ENCODE results near the gene RAB29. TPM values are rescaled to one million over a fixed set of nuclear protein-coding genes. Genes with fewer than 3 reads are reported as not detected.

The RAB29 gene
- total and polyA plus RNA-seq, 2 donors, result 11.3 to 18.8 TPM

GRCh38 chr1:205774198-205775014, 876 bp downstream of the RAB29 start:
- Histone ChIP-seq H3K4me1 (ENCODE audit: control insufficient read depth in 2 of 2, insufficient read depth in 2 of 2, low read length in 2 of 2) (peaks cover 6 to 25% of the 10 kb centered on the region in 2 donors), H3K9me3 (ENCODE audit: control insufficient read depth in 2 of 2, insufficient read depth in 1 of 2, low read length in 1 of 2) (no peaks in the 10 kb centered on the region), H3K4me3 (ENCODE audit: low read length in 2 of 2) (peak overlapping the region; percentile 57 to 73), H3K27me3 (ENCODE audit: control insufficient read depth in 2 of 2, insufficient read depth in 1 of 2, low read length in 1 of 2) (peaks cover 11 to 20% of the 10 kb centered on the region in 2 donors), H3K36me3 (ENCODE audit: control insufficient read depth in 2 of 2, insufficient read depth in 2 of 2, low read length in 1 of 2) (peaks cover 0 to 6% of the 10 kb centered on the region in 2 donors), H3K27ac (ENCODE audit: low read depth in 1 of 2, low read length in 1 of 2) (peak overlapping the region in 1 of 2 donors; percentile 64)
- WGBS, result 10% methylated on average over 36 of the region's 36 CpGs
- DNase-seq (ENCODE audit: low read depth in 6 of 9, low spot score in 9 of 9), result peak in 4 of 9 donors; percentile 19 to 41 (median 22)

- Histone ChIP-seq H3K36me3 (ENCODE audit: control insufficient read depth in 2 of 2, insufficient read depth in 2 of 2, low read length in 1 of 2) (peaks cover 0 to 6% of the 10 kb centered on the region in 2 donors), H3K4me3 (ENCODE audit: low read length in 2 of 2) (no peak overlapping the region), H3K27ac (ENCODE audit: low read depth in 1 of 2, low read length in 1 of 2) (no peak overlapping the region), H3K4me1 (ENCODE audit: control insufficient read depth in 2 of 2, insufficient read depth in 2 of 2, low read length in 2 of 2) (peaks cover 6 to 25% of the 10 kb centered on the region in 2 donors), H3K27me3 (ENCODE audit: control insufficient read depth in 2 of 2, insufficient read depth in 1 of 2, low read length in 1 of 2) (peaks cover 11 to 20% of the 10 kb centered on the region in 2 donors), H3K9me3 (ENCODE audit: control insufficient read depth in 2 of 2, insufficient read depth in 1 of 2, low read length in 1 of 2) (no peaks in the 10 kb centered on the region)
- DNase-seq (ENCODE audit: low read depth in 6 of 9, low spot score in 9 of 9), result peak in 1 of 9 donors; percentile 9
- WGBS, result 93% methylated on average over 2 of the region's 2 CpGs
Measured at GRCh38 chr1:205772607-205773032, 2.7 kb downstream of the RAB29 start.

GRCh38 chr1:205770618-205771017, 4.7 kb downstream of the RAB29 start:
- Histone ChIP-seq H3K4me3 (ENCODE audit: low read length in 2 of 2) (no peak overlapping the region), H3K4me1 (ENCODE audit: control insufficient read depth in 2 of 2, insufficient read depth in 2 of 2, low read length in 2 of 2) (peaks cover 6 to 24% of the 10 kb centered on the region in 2 donors), H3K27me3 (ENCODE audit: control insufficient read depth in 2 of 2, insufficient read depth in 1 of 2, low read length in 1 of 2) (peaks cover 11 to 20% of the 10 kb centered on the region in 2 donors), H3K9me3 (ENCODE audit: control insufficient read depth in 2 of 2, insufficient read depth in 1 of 2, low read length in 1 of 2) (no peaks in the 10 kb centered on the region), H3K27ac (ENCODE audit: low read depth in 1 of 2, low read length in 1 of 2) (no peak overlapping the region), H3K36me3 (ENCODE audit: control insufficient read depth in 2 of 2, insufficient read depth in 2 of 2, low read length in 1 of 2) (peaks cover 0 to 6% of the 10 kb centered on the region in 2 donors)
- no peak for DNase-seq (ENCODE audit: low read depth in 6 of 9, low spot score in 9 of 9)
- 98% methylated on average over 4 of the region's 4 CpGs for WGBS

- Histone ChIP-seq H3K27ac (ENCODE audit: low read depth in 1 of 2, low read length in 1 of 2) (no peak overlapping the region), H3K4me3 (ENCODE audit: low read length in 2 of 2) (no peak overlapping the region), H3K9me3 (ENCODE audit: control insufficient read depth in 2 of 2, insufficient read depth in 1 of 2, low read length in 1 of 2) (no peaks in the 10 kb centered on the region), H3K27me3 (ENCODE audit: control insufficient read depth in 2 of 2, insufficient read depth in 1 of 2, low read length in 1 of 2) (peaks cover 11 to 16% of the 10 kb centered on the region in 2 donors), H3K36me3 (ENCODE audit: control insufficient read depth in 2 of 2, insufficient read depth in 2 of 2, low read length in 1 of 2) (peaks cover 0 to 6% of the 10 kb centered on the region in 2 donors), H3K4me1 (ENCODE audit: control insufficient read depth in 2 of 2, insufficient read depth in 2 of 2, low read length in 2 of 2) (peaks cover 4 to 17% of the 10 kb centered on the region in 2 donors)
- DNase-seq (ENCODE audit: low read depth in 6 of 9, low spot score in 9 of 9), result no peak
- WGBS, result 95% methylated on average over 8 of the region's 8 CpGs
Measured at GRCh38 chr1:205769641-205770365, 5.5 kb downstream of the RAB29 start.

- 92% methylated on average over 3 of the region's 3 CpGs for WGBS
Measured at GRCh38 chr1:205767248-205767647, 8.0 kb downstream of the RAB29 start.

GRCh38 chr1:205766570-205766969, 8.7 kb downstream of the RAB29 start:
- peaks cover 0 to 4% of the 10 kb centered on the region in 2 donors for H3K4me1 ChIP-seq (ENCODE audit: control insufficient read depth in 2 of 2, insufficient read depth in 2 of 2, low read length in 2 of 2)
- H3K27ac ChIP-seq (ENCODE audit: low read depth in 1 of 2, low read length in 1 of 2), result no peak overlapping the region
- no peaks in the 10 kb centered on the region for H3K9me3 ChIP-seq (ENCODE audit: control insufficient read depth in 2 of 2, insufficient read depth in 1 of 2, low read length in 1 of 2)
- no peaks in the 10 kb centered on the region for H3K27me3 ChIP-seq (ENCODE audit: control insufficient read depth in 2 of 2, insufficient read depth in 1 of 2, low read length in 1 of 2)
- no peak overlapping the region for H3K4me3 ChIP-seq (ENCODE audit: low read length in 2 of 2)
- DNase-seq (ENCODE audit: low read depth in 6 of 9, low spot score in 9 of 9), result no peak
- peaks cover 0 to 6% of the 10 kb centered on the region in 2 donors for H3K36me3 ChIP-seq (ENCODE audit: control insufficient read depth in 2 of 2, insufficient read depth in 2 of 2, low read length in 1 of 2)
- WGBS, result 62% methylated on average over 3 of the region's 3 CpGs

More at GRCh38 chr1:205767248-205767647, 8.0 kb downstream of the RAB29 start:
- H3K27me3 ChIP-seq (ENCODE audit: control insufficient read depth in 2 of 2, insufficient read depth in 1 of 2, low read length in 1 of 2), result peaks cover 0 to under 1% of the 10 kb centered on the region in 2 donors
- no peak for DNase-seq (ENCODE audit: low read depth in 6 of 9, low spot score in 9 of 9)
- no peak overlapping the region for H3K27ac ChIP-seq (ENCODE audit: low read depth in 1 of 2, low read length in 1 of 2)
- peaks cover 0 to 6% of the 10 kb centered on the region in 2 donors for H3K36me3 ChIP-seq (ENCODE audit: control insufficient read depth in 2 of 2, insufficient read depth in 2 of 2, low read length in 1 of 2)
- no peak overlapping the region for H3K4me3 ChIP-seq (ENCODE audit: low read length in 2 of 2)
- no peaks in the 10 kb centered on the region for H3K9me3 ChIP-seq (ENCODE audit: control insufficient read depth in 2 of 2, insufficient read depth in 1 of 2, low read length in 1 of 2)
- peaks cover 0 to 7% of the 10 kb centered on the region in 2 donors for H3K4me1 ChIP-seq (ENCODE audit: control insufficient read depth in 2 of 2, insufficient read depth in 2 of 2, low read length in 2 of 2)

GRCh38 chr1:205766038-205766437, 9.2 kb downstream of the RAB29 start:
- H3K4me3 ChIP-seq (ENCODE audit: low read length in 2 of 2), result no peak overlapping the region
- H3K27ac ChIP-seq (ENCODE audit: low read depth in 1 of 2, low read length in 1 of 2), result no peak overlapping the region
- no peaks in the 10 kb centered on the region for H3K9me3 ChIP-seq (ENCODE audit: control insufficient read depth in 2 of 2, insufficient read depth in 1 of 2, low read length in 1 of 2)
- DNase-seq (ENCODE audit: low read depth in 6 of 9, low spot score in 9 of 9), result no peak
- H3K27me3 ChIP-seq (ENCODE audit: control insufficient read depth in 2 of 2, insufficient read depth in 1 of 2, low read length in 1 of 2), result no peaks in the 10 kb centered on the region
- peaks cover 0 to 6% of the 10 kb centered on the region in 2 donors for H3K36me3 ChIP-seq (ENCODE audit: control insufficient read depth in 2 of 2, insufficient read depth in 2 of 2, low read length in 1 of 2)
- no peaks in the 10 kb centered on the region for H3K4me1 ChIP-seq (ENCODE audit: control insufficient read depth in 2 of 2, insufficient read depth in 2 of 2, low read length in 2 of 2)
- WGBS, result 78% methylated on average over 5 of the region's 5 CpGs

- WGBS, result 100% methylated on average over 2 of the region's 2 CpGs
- Histone ChIP-seq H3K27me3 (ENCODE audit: control insufficient read depth in 2 of 2, insufficient read depth in 1 of 2, low read length in 1 of 2) (no peaks in the 10 kb centered on the region), H3K4me1 (ENCODE audit: control insufficient read depth in 2 of 2, insufficient read depth in 2 of 2, low read length in 2 of 2) (no peaks in the 10 kb centered on the region), H3K27ac (ENCODE audit: low read depth in 1 of 2, low read length in 1 of 2) (no peak overlapping the region), H3K4me3 (ENCODE audit: low read length in 2 of 2) (no peak overlapping the region), H3K36me3 (ENCODE audit: control insufficient read depth in 2 of 2, insufficient read depth in 2 of 2, low read length in 1 of 2) (no peaks in the 10 kb centered on the region), H3K9me3 (ENCODE audit: control insufficient read depth in 2 of 2, insufficient read depth in 1 of 2, low read length in 1 of 2) (no peaks in the 10 kb centered on the region)
- DNase-seq (ENCODE audit: low read depth in 6 of 9, low spot score in 9 of 9), result no peak
Measured at GRCh38 chr1:205764578-205764977, 10.7 kb downstream of the RAB29 start.

GRCh38 chr1:205763980-205764379, 11.3 kb downstream of the RAB29 start:
- Histone ChIP-seq H3K27me3 (ENCODE audit: control insufficient read depth in 2 of 2, insufficient read depth in 1 of 2, low read length in 1 of 2) (no peaks in the 10 kb centered on the region), H3K4me3 (ENCODE audit: low read length in 2 of 2) (no peak overlapping the region), H3K36me3 (ENCODE audit: control insufficient read depth in 2 of 2, insufficient read depth in 2 of 2, low read length in 1 of 2) (no peaks in the 10 kb centered on the region), H3K27ac (ENCODE audit: low read depth in 1 of 2, low read length in 1 of 2) (no peak overlapping the region), H3K9me3 (ENCODE audit: control insufficient read depth in 2 of 2, insufficient read depth in 1 of 2, low read length in 1 of 2) (no peaks in the 10 kb centered on the region), H3K4me1 (ENCODE audit: control insufficient read depth in 2 of 2, insufficient read depth in 2 of 2, low read length in 2 of 2) (no peaks in the 10 kb centered on the region)
- no peak for DNase-seq (ENCODE audit: low read depth in 6 of 9, low spot score in 9 of 9)

Data from thymus (tissue), 11 donors.